DMS 273 treated with DMSO at 0.1 percent for 48 hours (cell line): Measurements from ENCODE around the gene ASIC2.

Experiments
- DNase-seq: peaks from one replicate; lab custom pipeline; 2025; lab: John Stamatoyannopoulos, UW

ASIC2 gene

GRCh38 chr17:33057564-33057963 is 235.5 kb downstream of the ASIC2 start:
- DNase-seq: no peak

DNA sequence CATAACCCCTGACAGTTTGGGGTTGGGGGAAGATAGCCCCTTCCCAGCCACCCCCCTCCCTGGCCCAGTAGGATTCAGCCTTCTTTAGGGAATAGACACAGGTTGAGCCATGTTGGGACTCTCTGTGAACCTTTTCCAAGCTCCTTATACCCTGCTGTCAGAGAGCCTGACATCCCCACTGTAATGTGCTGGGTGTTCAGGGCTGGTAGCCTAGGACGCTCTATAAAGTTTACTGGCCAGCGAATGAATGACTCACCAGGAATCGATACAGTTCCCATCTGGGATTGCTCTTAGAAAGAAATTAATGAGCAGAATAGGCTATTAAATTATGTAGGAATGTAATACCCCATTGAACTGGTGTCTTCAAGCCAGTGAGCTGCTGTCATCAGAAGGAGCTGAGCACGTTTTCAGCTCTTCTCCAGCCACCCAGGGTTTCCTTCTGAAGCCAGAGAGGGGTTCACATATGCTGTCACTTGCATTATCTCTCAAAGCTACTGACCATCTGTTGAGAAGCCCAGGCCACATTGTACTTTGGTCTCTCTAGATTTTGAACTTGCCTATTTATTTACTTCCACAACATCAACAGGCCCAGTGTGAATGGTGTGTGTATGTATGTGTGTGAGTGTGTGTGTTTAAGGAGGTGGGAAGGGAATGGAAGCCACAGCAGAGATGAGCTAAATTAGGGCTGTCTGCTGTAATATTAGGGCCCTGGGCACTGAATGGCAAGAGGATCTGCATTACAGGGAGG is 236.5 kb downstream of the ASIC2 start:
- DNase-seq: no peak

GRCh38 chr17:33055746-33056145 is 237.3 kb downstream of the ASIC2 start:
- no peak for DNase-seq

GRCh38 chr17:33055171-33055611 is 237.9 kb downstream of the ASIC2 start:
- DNase-seq: no peak

DNA sequence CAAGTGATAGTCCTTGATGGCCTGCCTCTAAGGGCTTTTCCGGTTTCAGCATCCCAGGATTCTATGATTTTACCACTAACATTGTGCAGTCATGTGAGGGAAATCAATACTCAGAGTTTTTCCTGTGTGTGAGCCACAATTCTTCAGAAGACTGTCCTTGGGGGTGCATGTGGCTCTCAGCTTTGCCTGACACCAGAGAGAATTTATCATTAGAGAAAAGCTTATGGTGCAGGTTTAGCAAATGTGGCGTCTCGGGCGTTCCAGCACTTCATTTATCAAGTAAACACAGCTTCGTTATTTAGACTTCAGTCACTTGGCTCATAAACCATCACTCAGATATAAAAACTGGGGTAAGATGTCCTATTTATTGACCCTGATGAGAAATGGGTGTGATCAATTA is 238.7 kb downstream of the ASIC2 start:
- DNase-seq: no peak

GRCh38 chr17:33053676-33054075 is 239.4 kb downstream of the ASIC2 start:
- DNase-seq: no peak

DNA sequence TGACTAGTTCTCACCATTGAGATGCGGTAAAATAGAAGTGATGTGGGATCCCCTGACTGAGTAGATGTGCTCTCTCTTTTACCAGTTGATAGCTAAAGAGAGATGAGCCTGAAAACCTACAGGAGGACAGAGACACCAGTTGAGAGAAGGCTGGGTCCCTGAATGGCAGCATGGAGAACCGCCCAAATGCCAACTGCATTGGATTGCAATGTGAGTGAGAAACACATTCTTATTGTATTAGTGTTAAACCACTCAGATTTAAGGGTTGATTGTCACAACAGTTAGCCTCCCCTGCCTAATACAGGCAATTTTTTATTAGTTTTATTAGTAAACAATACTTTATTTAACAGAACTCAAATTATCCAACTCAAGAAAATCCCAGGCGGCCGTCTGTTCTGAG is 240.2 kb downstream of the ASIC2 start:
- no peak for DNase-seq

DNA sequence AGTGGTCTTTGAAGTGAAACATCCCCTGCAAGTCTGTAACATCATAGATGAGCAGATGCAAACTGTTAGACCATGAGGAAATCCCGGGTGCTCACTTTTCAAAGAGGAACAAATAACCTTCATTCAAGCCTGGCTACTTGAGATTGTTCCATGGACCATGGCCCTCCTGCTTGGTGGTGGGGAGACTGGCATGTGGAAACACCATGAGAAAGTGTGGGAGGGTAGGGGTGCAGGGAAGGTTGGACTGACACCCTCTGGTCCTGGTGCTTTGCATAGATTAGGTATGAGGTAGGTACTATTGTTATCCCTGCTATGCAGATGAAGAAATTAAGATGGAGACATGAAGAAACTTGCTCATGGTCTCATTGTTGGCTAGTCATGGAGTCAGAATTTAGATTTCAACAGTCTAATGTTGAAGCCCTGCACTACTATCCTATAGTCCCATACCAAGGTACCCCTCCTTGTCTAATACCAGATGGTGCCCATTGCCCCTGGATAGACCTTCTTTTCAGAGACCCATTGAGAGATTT is 242.4 kb downstream of the ASIC2 start:
- DNase-seq: no peak

- DNase-seq: peak; percentile 10
Measured at GRCh38 chr17:33049781-33050414, 243.2 kb downstream of the ASIC2 start.

- no peak for DNase-seq
Measured at GRCh38 chr17:33046361-33047255, 246.5 kb downstream of the ASIC2 start.

DNA sequence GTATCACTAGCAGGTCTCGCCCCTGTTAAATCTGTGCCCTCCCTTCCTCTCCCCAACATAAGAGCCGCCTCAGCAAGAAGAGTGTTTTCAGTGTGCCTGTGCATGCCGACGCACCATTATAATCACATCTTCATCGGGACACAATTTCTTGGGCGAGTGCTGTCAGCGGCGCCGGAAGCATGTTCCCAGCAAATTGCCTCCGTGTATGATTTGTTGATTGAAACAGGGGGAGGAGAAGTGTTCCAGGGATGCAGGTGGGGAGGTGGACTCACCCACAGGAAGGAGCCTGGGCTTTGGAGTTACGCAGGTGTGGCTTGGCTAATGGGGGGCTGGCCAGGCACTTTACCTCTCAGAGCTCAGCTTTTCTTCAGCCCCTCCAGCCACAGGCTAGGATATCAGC is 247.9 kb downstream of the ASIC2 start:
- no peak for DNase-seq

DNA sequence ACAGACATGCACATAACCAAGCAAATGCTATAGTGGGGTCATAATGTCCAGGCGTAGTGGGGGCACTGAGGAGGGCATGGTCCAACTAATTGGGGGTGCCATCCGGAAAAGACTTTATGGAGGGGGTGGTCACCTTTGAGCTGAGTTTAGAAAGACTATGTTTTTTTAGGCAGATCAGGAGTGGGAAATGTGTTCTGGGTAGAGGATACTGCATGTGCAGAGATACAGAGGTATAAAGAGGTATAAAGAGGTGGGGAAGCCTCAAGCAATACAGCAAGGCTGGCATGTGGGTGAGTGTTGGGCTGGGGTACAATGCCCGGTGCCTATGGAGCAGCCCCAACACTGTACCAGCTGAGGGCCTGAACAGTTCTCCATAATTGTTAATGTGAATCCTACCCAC is 248.3 kb downstream of the ASIC2 start:
- no peak for DNase-seq

DNA sequence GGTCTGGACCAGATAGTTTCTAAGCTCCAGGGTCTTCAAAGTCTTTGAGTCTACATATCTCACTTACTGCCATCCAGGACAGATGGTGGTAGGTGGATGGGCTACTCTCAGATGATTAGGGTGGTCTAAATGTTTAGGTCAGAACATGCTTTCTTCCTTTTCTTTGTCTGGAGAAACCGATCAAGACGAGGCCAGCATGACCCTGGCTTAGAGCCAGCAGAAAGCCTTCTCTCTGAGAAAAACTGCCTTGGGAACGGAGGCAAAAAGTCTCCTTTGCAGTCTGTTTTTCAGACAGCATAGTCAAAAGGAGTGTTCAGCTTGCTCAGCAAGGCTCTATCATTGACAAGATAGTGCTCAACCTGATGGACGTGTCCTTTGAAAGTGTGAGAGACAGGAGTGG is 252.6 kb downstream of the ASIC2 start:
- no peak for DNase-seq

- DNase-seq: no peak
Measured at GRCh38 chr17:33039874-33040273, 253.2 kb downstream of the ASIC2 start.

DNA sequence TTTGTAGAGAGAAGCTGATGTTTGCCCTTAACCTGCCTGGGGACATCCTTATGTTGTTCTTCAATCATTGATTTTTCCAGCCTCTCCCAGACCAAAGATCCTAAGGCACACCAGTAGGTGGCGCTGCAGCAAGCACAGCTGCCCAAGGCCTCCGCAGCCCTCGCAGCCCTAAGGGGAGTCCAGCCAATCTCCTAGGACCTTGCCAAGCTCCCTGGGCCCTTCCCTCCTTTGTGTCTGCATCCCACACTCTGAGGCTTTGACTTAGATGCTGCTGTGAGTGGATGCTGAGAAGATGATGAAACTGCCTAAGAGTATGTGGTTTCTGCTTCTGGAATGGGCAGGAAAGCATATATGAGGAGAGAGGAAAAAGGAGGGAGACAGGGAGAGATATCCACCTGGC is 254.4 kb downstream of the ASIC2 start:
- no peak for DNase-seq

GRCh38 chr17:33033176-33033575 is 259.9 kb downstream of the ASIC2 start:
- no peak for DNase-seq

DNA sequence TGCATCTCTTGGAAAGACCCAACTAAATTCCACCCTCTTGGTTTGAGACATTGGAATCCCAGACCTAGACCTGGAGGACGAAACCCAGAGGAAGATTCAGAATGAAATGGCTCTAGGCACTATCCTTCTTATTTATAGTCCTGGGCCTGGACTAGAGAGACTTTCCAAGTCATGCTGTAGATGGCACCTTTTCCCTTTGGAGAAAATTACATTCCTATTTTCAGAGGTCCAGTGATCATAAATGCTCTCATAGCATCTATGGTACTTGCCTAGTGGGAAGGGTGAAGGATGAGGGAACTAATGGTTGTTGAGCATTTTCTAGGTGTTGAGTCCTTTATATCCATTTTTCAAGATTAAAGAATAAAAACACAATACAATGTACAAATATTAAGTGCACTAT is 264.3 kb downstream of the ASIC2 start:
- DNase-seq: no peak

GRCh38 chr17:33028061-33028460 is 265.0 kb downstream of the ASIC2 start:
- no peak for DNase-seq

DNA sequence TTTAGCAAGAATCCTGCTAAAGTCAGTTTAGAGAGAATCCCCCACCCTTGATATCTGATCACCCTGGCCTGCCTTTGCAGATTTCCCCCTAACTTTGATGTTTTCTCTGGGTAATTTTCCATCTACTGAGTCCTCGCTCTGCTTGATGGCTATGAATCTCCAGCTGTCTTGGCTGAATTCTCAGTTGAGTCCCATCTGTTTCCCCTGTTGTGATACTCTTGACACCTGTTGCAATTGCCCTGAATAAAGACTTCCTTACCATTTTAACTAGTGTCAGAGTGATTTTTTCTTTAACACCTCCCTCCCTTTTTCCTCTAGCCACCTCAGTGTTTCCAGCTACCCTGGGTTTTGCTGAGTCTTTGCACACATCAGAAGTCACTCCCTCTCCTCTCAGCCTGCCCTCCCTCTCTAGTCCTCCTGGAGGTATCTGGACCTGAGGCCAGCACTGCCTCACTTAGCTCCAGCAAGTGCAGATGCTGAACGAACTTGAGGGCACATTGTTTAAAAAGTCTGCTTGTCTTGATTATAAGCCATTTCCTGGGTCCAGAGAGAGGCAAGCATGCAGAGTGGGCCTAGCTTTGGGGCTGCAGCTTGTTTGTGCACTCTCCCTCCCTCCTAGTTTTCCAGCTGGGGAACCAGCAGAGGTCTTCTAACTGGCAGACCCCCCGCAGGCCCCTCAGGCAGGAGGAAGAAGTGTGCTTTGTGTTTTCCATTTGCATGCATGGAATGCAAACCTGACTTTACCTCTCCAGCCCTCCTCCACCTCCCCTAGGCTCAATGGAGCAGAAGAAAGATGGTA is 268.2 kb downstream of the ASIC2 start:
- peak; percentile 79 for DNase-seq

DNA sequence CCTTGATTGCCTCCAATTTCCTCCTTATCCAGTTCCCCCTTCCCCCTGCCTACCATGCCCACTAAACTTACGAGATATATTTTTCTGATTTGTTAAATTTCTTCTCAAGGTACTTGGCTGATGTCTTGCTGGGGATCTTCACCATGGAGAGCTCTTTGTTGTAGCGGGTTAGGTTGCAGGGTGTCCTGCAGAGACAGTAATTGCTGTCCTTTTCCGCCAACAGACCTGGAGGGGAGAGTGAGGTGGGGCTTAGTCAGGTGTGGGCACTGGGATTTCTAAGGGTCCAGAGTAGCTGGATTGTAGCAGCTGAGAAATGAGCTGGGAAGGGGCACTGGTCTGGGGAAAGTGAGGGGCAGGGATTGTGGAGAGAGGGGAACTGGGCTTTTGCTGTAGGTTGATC is 269.3 kb downstream of the ASIC2 start:
- no peak for DNase-seq

- peak; percentile 89 for DNase-seq
Measured at GRCh38 chr17:33021731-33022408, 271.2 kb downstream of the ASIC2 start.
